ENCODE results near the gene PPM1D.

The PPM1D gene

GRCh38 chr17:60628252-60628889, 28.4 kb downstream of the PPM1D start:
- H3K4me3 ChIP-seq (replicated peaks in 1 of 2; ENCODE audit: low read depth in 2 of 2, low read length in 2 of 2), result no peak overlapping the region
- DNase-seq (ENCODE audit: low read depth in 2 of 2), result no peak
- no peak for TF ChIP-seq CTCF (IDR thresholded peaks at IDR 0.05; ENCODE audit: low read depth, low read length)

GRCh38 chr17:60629120-60629519, 29.1 kb downstream of the PPM1D start:
- no peak overlapping the region for H3K4me3 ChIP-seq (replicated peaks in 1 of 2; ENCODE audit: low read depth in 2 of 2, low read length in 2 of 2)
- TF ChIP-seq CTCF (IDR thresholded peaks at IDR 0.05; ENCODE audit: low read depth, low read length), result no peak
- DNase-seq (ENCODE audit: low read depth in 2 of 2), result no peak

- peak; percentile 67 to 71 for DNase-seq (ENCODE audit: low read depth in 2 of 2)
- H3K4me3 ChIP-seq (replicated peaks in 1 of 2; ENCODE audit: low read depth in 2 of 2, low read length in 2 of 2), result no peak overlapping the region
- no peak for TF ChIP-seq CTCF (IDR thresholded peaks at IDR 0.05; ENCODE audit: low read depth, low read length)
Measured at GRCh38 chr17:60630352-60630751, 30.4 kb downstream of the PPM1D start.

- no peak for DNase-seq (ENCODE audit: low read depth in 2 of 2)
- TF ChIP-seq CTCF (IDR thresholded peaks at IDR 0.05; ENCODE audit: low read depth, low read length), result no peak
- H3K4me3 ChIP-seq (replicated peaks in 1 of 2; ENCODE audit: low read depth in 2 of 2, low read length in 2 of 2), result no peak overlapping the region
Measured at GRCh38 chr17:60631119-60631518, 31.1 kb downstream of the PPM1D start.

- DNase-seq (ENCODE audit: low read depth in 2 of 2), result no peak
- H3K4me3 ChIP-seq (replicated peaks in 1 of 2; ENCODE audit: low read depth in 2 of 2, low read length in 2 of 2), result no peak overlapping the region
- TF ChIP-seq CTCF (IDR thresholded peaks at IDR 0.05; ENCODE audit: low read depth, low read length), result no peak
Measured at GRCh38 chr17:60637683-60638082, 37.7 kb downstream of the PPM1D start.

GRCh38 chr17:60639019-60639330, 39.0 kb downstream of the PPM1D start:
- no peak overlapping the region for H3K4me3 ChIP-seq (replicated peaks in 1 of 2; ENCODE audit: low read depth in 2 of 2, low read length in 2 of 2)
- TF ChIP-seq CTCF (IDR thresholded peaks at IDR 0.05; ENCODE audit: low read depth, low read length), result no peak
- no peak for DNase-seq (ENCODE audit: low read depth in 2 of 2)

GRCh38 chr17:60640503-60640902, 40.5 kb downstream of the PPM1D start:
- TF ChIP-seq CTCF (IDR thresholded peaks at IDR 0.05; ENCODE audit: low read depth, low read length), result peak; percentile 64
- DNase-seq (ENCODE audit: low read depth in 2 of 2), result peak; percentile 35 to 40
- H3K4me3 ChIP-seq (replicated peaks in 1 of 2; ENCODE audit: low read depth in 2 of 2, low read length in 2 of 2), result no peak overlapping the region
